ENCODE data around the gene PLEKHA6.
"Not testable (repeated sequence)": the region's sequence is repeated elsewhere in the genome, so short reads cannot be mapped to it uniquely, and the experiment has no call there.

PLEKHA6 gene

GRCh38 chr1:204314171-204314892 lies 45.4 kb downstream of the PLEKHA6 start:
- H3K9me3 Mint-ChIP-seq: no peaks in the 10 kb centered on the region
- H3K36me3 Mint-ChIP-seq: peaks cover 3% of the 10 kb centered on the region
- H3K4me3 Mint-ChIP-seq: peak overlapping the region; percentile 70
- ATAC-seq (ENCODE audit: low read depth): peak; percentile 79
- no peak for DNase-seq (ENCODE audit: low spot score in 2 of 2)
- no peak overlapping the region for H3K27ac Mint-ChIP-seq
- peaks cover 12% of the 10 kb centered on the region for H3K27me3 Mint-ChIP-seq
- peaks cover 17% of the 10 kb centered on the region for H3K4me1 Mint-ChIP-seq

GRCh38 chr1:204313675-204314074 lies 46.1 kb downstream of the PLEKHA6 start:
- H3K27me3 Mint-ChIP-seq: peaks cover 16% of the 10 kb centered on the region
- ATAC-seq (ENCODE audit: low read depth) (no peak), DNase-seq (ENCODE audit: low spot score in 2 of 2) (no peak)
- peaks cover 17% of the 10 kb centered on the region for H3K4me1 Mint-ChIP-seq
- H3K9me3 Mint-ChIP-seq: no peaks in the 10 kb centered on the region
- H3K4me3 Mint-ChIP-seq: peak overlapping the region; percentile 70
- H3K36me3 Mint-ChIP-seq: peaks cover 3% of the 10 kb centered on the region
- H3K27ac Mint-ChIP-seq: no peak overlapping the region

- H3K36me3 Mint-ChIP-seq; ATAC-seq (ENCODE audit: low read depth); DNase-seq (ENCODE audit: low spot score in 2 of 2); H3K9me3 Mint-ChIP-seq; H3K4me3 Mint-ChIP-seq; H3K27ac Mint-ChIP-seq: not testable (repeated sequence)
- Mint-ChIP-seq H3K4me1 (peaks cover 17% of the 10 kb centered on the region), H3K27me3 (peaks cover 24% of the 10 kb centered on the region)
Observed at GRCh38 chr1:204310970-204311369, 48.8 kb downstream of the PLEKHA6 start.

- no peak overlapping the region for H3K4me3 Mint-ChIP-seq
- peaks cover 3% of the 10 kb centered on the region for H3K36me3 Mint-ChIP-seq
- ATAC-seq (ENCODE audit: low read depth): no peak
- peaks cover 20% of the 10 kb centered on the region for H3K27me3 Mint-ChIP-seq
- no peaks in the 10 kb centered on the region for H3K9me3 Mint-ChIP-seq
- no peak for DNase-seq (ENCODE audit: low spot score in 2 of 2)
- H3K4me1 Mint-ChIP-seq: peaks cover 2% of the 10 kb centered on the region
- no peak overlapping the region for H3K27ac Mint-ChIP-seq
Observed at GRCh38 chr1:204308023-204308628, 51.6 kb downstream of the PLEKHA6 start.

GRCh38 chr1:204307334-204307883 lies 52.3 kb downstream of the PLEKHA6 start:
- H3K4me3 Mint-ChIP-seq: no peak overlapping the region
- H3K4me1 Mint-ChIP-seq: no peaks in the 10 kb centered on the region
- DNase-seq (ENCODE audit: low spot score in 2 of 2): no peak
- H3K27me3 Mint-ChIP-seq: peaks cover 20% of the 10 kb centered on the region
- no peak overlapping the region for H3K27ac Mint-ChIP-seq
- H3K36me3 Mint-ChIP-seq: peaks cover 3% of the 10 kb centered on the region
- ATAC-seq (ENCODE audit: low read depth): no peak
- H3K9me3 Mint-ChIP-seq: no peaks in the 10 kb centered on the region

- Mint-ChIP-seq H3K9me3 (no peaks in the 10 kb centered on the region), H3K4me3 (no peak overlapping the region), H3K27ac (no peak overlapping the region), H3K4me1 (no peaks in the 10 kb centered on the region), H3K36me3 (peaks cover 3% of the 10 kb centered on the region), H3K27me3 (peaks cover 20% of the 10 kb centered on the region)
- ATAC-seq (ENCODE audit: low read depth): no peak
- no peak for DNase-seq (ENCODE audit: low spot score in 2 of 2)
Observed at GRCh38 chr1:204306076-204306475, 53.7 kb downstream of the PLEKHA6 start.

- Mint-ChIP-seq H3K27ac (no peak overlapping the region), H3K4me3 (no peak overlapping the region), H3K27me3 (peaks cover 14% of the 10 kb centered on the region), H3K36me3 (no peaks in the 10 kb centered on the region), H3K9me3 (no peaks in the 10 kb centered on the region), H3K4me1 (no peaks in the 10 kb centered on the region)
- ATAC-seq (ENCODE audit: low read depth): no peak
- DNase-seq (ENCODE audit: low spot score in 2 of 2): no peak
Observed at GRCh38 chr1:204304067-204304466, 55.7 kb downstream of the PLEKHA6 start.

- no peaks in the 10 kb centered on the region for H3K4me1 Mint-ChIP-seq
- H3K27ac Mint-ChIP-seq: no peak overlapping the region
- ATAC-seq (ENCODE audit: low read depth): no peak
- no peak overlapping the region for H3K4me3 Mint-ChIP-seq
- H3K27me3 Mint-ChIP-seq: peaks cover 11% of the 10 kb centered on the region
- H3K9me3 Mint-ChIP-seq: no peaks in the 10 kb centered on the region
- DNase-seq (ENCODE audit: low spot score in 2 of 2): no peak
- no peaks in the 10 kb centered on the region for H3K36me3 Mint-ChIP-seq
Observed at GRCh38 chr1:204302769-204303168, 57.0 kb downstream of the PLEKHA6 start.

GRCh38 chr1:204301171-204301957 lies 58.4 kb downstream of the PLEKHA6 start:
- Mint-ChIP-seq H3K27ac (no peak overlapping the region), H3K4me3 (no peak overlapping the region), H3K4me1 (no peaks in the 10 kb centered on the region), H3K36me3 (no peaks in the 10 kb centered on the region), H3K27me3 (peaks cover 6% of the 10 kb centered on the region), H3K9me3 (no peaks in the 10 kb centered on the region)
- no peak for DNase-seq (ENCODE audit: low spot score in 2 of 2)
- no peak for ATAC-seq (ENCODE audit: low read depth)

GRCh38 chr1:204299814-204300365 lies 59.8 kb downstream of the PLEKHA6 start:
- Mint-ChIP-seq H3K36me3 (no peaks in the 10 kb centered on the region), H3K4me1 (no peaks in the 10 kb centered on the region), H3K27me3 (peaks cover 6% of the 10 kb centered on the region), H3K9me3 (no peaks in the 10 kb centered on the region), H3K27ac (no peak overlapping the region), H3K4me3 (no peak overlapping the region)
- ATAC-seq (ENCODE audit: low read depth) (no peak), DNase-seq (ENCODE audit: low spot score in 2 of 2) (no peak)

- DNase-seq (ENCODE audit: low spot score in 2 of 2) (no peak), ATAC-seq (ENCODE audit: low read depth) (no peak)
- Mint-ChIP-seq H3K27ac (no peak overlapping the region), H3K36me3 (no peaks in the 10 kb centered on the region), H3K4me1 (no peaks in the 10 kb centered on the region), H3K4me3 (no peak overlapping the region), H3K9me3 (no peaks in the 10 kb centered on the region), H3K27me3 (peaks cover 11% of the 10 kb centered on the region)
Observed at GRCh38 chr1:204296431-204296988, 63.2 kb downstream of the PLEKHA6 start.

- Mint-ChIP-seq H3K4me1 (no peaks in the 10 kb centered on the region), H3K9me3 (no peaks in the 10 kb centered on the region), H3K27ac (no peak overlapping the region), H3K27me3 (peaks cover 12% of the 10 kb centered on the region), H3K36me3 (no peaks in the 10 kb centered on the region), H3K4me3 (no peak overlapping the region)
- ATAC-seq (ENCODE audit: low read depth) (no peak), DNase-seq (ENCODE audit: low spot score in 2 of 2) (no peak)
Observed at GRCh38 chr1:204295671-204296070, 64.1 kb downstream of the PLEKHA6 start.

- Mint-ChIP-seq H3K4me3 (no peak overlapping the region), H3K9me3 (no peaks in the 10 kb centered on the region), H3K27me3 (peaks cover 13% of the 10 kb centered on the region), H3K27ac (no peak overlapping the region), H3K4me1 (no peaks in the 10 kb centered on the region), H3K36me3 (peaks cover 1% of the 10 kb centered on the region)
- no peak for DNase-seq (ENCODE audit: low spot score in 2 of 2)
- no peak for ATAC-seq (ENCODE audit: low read depth)
Observed at GRCh38 chr1:204294357-204294756, 65.4 kb downstream of the PLEKHA6 start.

Measured in memory B cell (primary cell).